Nephron (organoid): Measurements from ENCODE around the gene LARP1.
A peak's percentile ranks its signal among the peaks of the same experiment; 100 is the strongest.
"Not testable (repeated sequence)": the region's sequence is repeated elsewhere in the genome, so short reads cannot be mapped to it uniquely, and the experiment has no call there.

Source experiments
- H3K27ac Mint-ChIP-seq, 3 experiments: 2 replicates each; pipeline ENCODE4 v1.8.0; 2020; ENCODE audit warnings: mixed read lengths in 3 of 3, mild to moderate bottlenecking in 2 of 3, moderate library complexity in 1 of 3
- H3K27me3 Mint-ChIP-seq: 2 replicates; pipeline ENCODE4 v1.8.0; 2021; ENCODE audit warnings: low read depth, mild to moderate bottlenecking, moderate library complexity, mixed read lengths
- H3K36me3 Mint-ChIP-seq: 2 replicates; pipeline ENCODE4 v1.8.0; 2020; ENCODE audit warnings: low read depth, mixed read lengths
- H3K4me1 Mint-ChIP-seq: 2 replicates; pipeline ENCODE4 v1.8.0; 2020; ENCODE audit warnings: mixed read lengths
- H3K4me3 Mint-ChIP-seq, 3 experiments: 2 replicates each; pipeline ENCODE4 v1.8.0; 2020; ENCODE audit warnings: mild to moderate bottlenecking in 3 of 3, mixed read lengths in 3 of 3, moderate library complexity in 2 of 3
- H3K9me3 Mint-ChIP-seq: 2 replicates; pipeline ENCODE4 v1.8.0; 2020; ENCODE audit warnings: mixed read lengths
- CTCF ChIP-seq, 3 experiments: fragments of 200-600 bp; sonication (generic); IDR thresholded peaks; one replicate each; pipeline ENCODE4 v1.5.0; 2021; ENCODE audit warnings: antibody characterized with exemption in 3 of 3; ENCODE audit not compliant: unreplicated experiment in 3 of 3

LARP1 gene

GRCh38 chr5:154820383-154820782, 65.2 kb downstream of the LARP1 start:
- H3K4me3 Mint-ChIP-seq, result no peak overlapping the region
- TF ChIP-seq CTCF (IDR thresholded peaks at IDR 0.05; ENCODE audit: unreplicated experiment in 3 of 3), result no peak
- H3K27me3 Mint-ChIP-seq, result no peaks in the 10 kb centered on the region
- H3K9me3 Mint-ChIP-seq, result no peaks in the 10 kb centered on the region
- H3K4me1 Mint-ChIP-seq, result peaks cover 25% of the 10 kb centered on the region
- H3K36me3 Mint-ChIP-seq, result peaks cover 85% of the 10 kb centered on the region
- H3K27ac Mint-ChIP-seq, result no peak overlapping the region

DNA sequence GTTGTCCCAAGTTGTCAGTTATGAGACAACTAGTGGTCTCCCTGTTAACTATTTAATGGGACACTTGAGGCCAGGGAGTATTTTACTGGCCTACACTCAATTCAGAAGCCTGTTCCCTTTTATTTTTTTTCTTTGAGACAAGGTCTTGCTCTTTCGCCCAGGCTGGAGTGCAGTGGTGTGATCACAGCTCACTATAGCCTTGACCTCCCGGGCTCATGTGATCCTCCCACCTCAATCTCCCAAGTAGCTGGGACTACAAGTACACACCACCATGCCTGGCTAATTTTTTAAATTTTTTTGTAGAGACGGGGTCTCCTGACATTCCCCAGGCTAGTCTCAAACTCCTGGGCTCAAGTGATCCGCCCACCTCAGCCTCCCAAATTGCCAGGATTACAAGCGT, 67.7 kb downstream of the LARP1 start:
- not testable (repeated sequence) for H3K27me3 Mint-ChIP-seq, H3K9me3 Mint-ChIP-seq, H3K4me3 Mint-ChIP-seq
- Mint-ChIP-seq H3K36me3 (peaks cover 73% of the 10 kb centered on the region), H3K27ac (peak overlapping the region in 1 of 3 experiments; percentile 15), H3K4me1 (peaks cover 25% of the 10 kb centered on the region)

GRCh38 chr5:154823605-154824004, 68.4 kb downstream of the LARP1 start:
- Mint-ChIP-seq H3K4me1 (peaks cover 24% of the 10 kb centered on the region), H3K4me3 (no peak overlapping the region), H3K9me3 (no peaks in the 10 kb centered on the region), H3K36me3 (peaks cover 67% of the 10 kb centered on the region), H3K27me3 (no peaks in the 10 kb centered on the region), H3K27ac (no peak overlapping the region)
- TF ChIP-seq CTCF (IDR thresholded peaks at IDR 0.05; ENCODE audit: unreplicated experiment in 3 of 3), result no peak

DNA sequence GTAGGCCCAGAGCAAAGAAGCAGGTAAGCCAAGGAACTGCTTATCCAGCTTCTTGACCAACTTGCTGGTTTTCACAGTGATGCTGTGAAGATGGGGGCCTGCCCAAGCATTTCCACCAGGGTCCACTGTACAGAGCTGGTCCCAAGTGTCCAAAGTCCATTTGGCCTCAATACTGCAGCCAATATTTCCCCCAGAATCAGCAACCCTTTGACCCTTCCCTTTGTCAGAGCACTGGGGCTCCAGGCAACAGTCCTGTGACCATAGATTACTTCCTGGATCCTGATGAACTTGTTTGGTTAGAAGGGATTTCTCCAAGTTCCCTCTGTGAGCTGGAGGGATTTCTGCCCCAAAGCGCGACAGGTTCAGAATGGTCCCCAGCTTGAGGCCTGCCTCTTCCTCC, 68.9 kb downstream of the LARP1 start:
- H3K27me3 Mint-ChIP-seq, result no peaks in the 10 kb centered on the region
- TF ChIP-seq CTCF (IDR thresholded peaks at IDR 0.05; ENCODE audit: unreplicated experiment in 3 of 3), result no peak
- no peak overlapping the region for H3K27ac Mint-ChIP-seq
- H3K36me3 Mint-ChIP-seq, result peaks cover 62% of the 10 kb centered on the region
- H3K4me3 Mint-ChIP-seq, result no peak overlapping the region
- H3K4me1 Mint-ChIP-seq, result peaks cover 19% of the 10 kb centered on the region
- no peaks in the 10 kb centered on the region for H3K9me3 Mint-ChIP-seq

DNA sequence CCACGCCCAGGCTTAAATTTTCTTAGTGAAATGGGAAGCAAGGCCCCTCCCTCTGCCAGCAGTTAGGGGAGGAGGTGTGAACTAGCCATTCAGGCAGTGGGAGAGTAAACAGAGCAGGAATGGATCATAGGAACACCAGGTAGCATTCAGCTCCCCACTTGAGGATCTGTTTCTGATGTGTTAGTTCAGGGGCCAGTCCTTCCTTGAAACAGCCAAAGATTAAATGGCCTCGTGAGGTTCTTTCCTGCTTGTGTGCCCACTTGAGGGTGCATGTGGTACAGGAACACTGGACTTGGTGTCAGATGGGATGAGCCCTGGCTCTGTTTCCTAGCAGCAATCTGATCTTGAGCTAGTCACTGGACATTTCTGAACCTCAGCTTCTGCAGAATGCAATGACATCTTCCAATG, 74.0 kb downstream of the LARP1 start:
- Mint-ChIP-seq H3K27me3 (no peaks in the 10 kb centered on the region), H3K4me1 (peaks cover 22% of the 10 kb centered on the region), H3K27ac (peak overlapping the region in 2 of 3 experiments; percentile 22 to 81), H3K4me3 (no peak overlapping the region), H3K9me3 (no peaks in the 10 kb centered on the region), H3K36me3 (peaks cover 36% of the 10 kb centered on the region)
- no peak for TF ChIP-seq CTCF (IDR thresholded peaks at IDR 0.05; ENCODE audit: unreplicated experiment in 3 of 3)

- Mint-ChIP-seq H3K27ac (peak overlapping the region; percentile 65 to 81 (median 81)), H3K4me3 (peak overlapping the region in 1 of 3 experiments; percentile 2), H3K9me3 (no peaks in the 10 kb centered on the region), H3K27me3 (no peaks in the 10 kb centered on the region), H3K4me1 (peaks cover 25% of the 10 kb centered on the region), H3K36me3 (peaks cover 33% of the 10 kb centered on the region)
- TF ChIP-seq CTCF (IDR thresholded peaks at IDR 0.05; ENCODE audit: unreplicated experiment in 3 of 3), result no peak
These were observed 74.5 kb downstream of the LARP1 start for GRCh38 chr5:154829589-154830218.
